ENCODE data around the gene TNNC1. TPM values are rescaled to one million over a fixed set of nuclear protein-coding genes. Genes with fewer than 3 reads are reported as not detected.
A peak's percentile ranks its signal among the peaks of the same experiment; 100 is the strongest.

The TNNC1 gene
- total RNA-seq, 2 experiments from 2014 or later = 0.57 to 3.2 TPM

DNA sequence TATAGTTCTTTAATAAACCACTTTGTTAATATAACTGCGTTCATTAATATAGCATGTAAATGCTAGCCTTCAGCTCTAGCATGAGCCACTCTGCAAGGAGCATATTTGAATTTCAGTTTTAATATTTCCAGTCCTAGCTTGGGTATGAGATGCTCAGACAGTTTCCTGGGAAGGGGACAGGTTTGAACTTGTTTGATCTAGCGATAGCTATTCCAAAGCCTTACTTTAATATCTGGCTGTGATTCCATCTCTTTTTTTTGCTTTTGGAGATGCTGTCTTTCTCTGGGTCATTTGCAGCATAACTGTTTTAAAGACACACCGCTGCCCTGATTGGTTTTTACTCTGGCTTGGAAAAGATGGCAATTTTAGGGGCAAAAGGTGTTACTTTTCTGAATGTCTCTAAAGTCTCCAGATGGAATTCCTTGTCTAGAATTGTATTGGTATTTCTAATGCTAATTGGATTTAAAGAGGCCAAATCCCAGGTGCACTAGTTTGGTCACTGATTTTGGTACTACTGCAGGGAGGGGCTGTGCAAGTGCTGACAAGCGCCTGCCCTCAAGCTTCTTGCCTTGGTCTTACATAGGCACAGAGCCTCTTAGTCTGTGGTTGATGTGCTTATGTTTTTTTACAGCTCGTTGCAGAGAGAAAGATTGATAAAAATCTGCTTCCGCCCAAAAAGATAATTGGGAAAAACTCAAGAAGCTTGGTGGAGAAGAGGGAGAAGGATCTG, 4.4 kb upstream of the TNNC1 start:
- Histone ChIP-seq H3K79me2 (ENCODE audit: insufficient read depth, low read depth, low read length) (peaks cover 13% of the 10 kb centered on the region; the same call in 1 of the 2 replicates), H3K9me3 (ENCODE audit: low read length) (no peaks in the 10 kb centered on the region), H3K9me2 (ENCODE audit: insufficient read depth, low read length) (no peaks in the 10 kb centered on the region), H4K20me1 (ENCODE audit: insufficient read depth, low read length) (no peaks in the 10 kb centered on the region), H2AFZ (ENCODE audit: low read length) (no peak overlapping the region), H3K4me1 (ENCODE audit: insufficient read depth, low read length, poor library complexity, severe bottlenecking) (peaks cover 31% of the 10 kb centered on the region), H3K36me3 (ENCODE audit: insufficient read depth, low read length) (peaks cover 53% of the 10 kb centered on the region), H3K4me3 (ENCODE audit: low read depth, low read length, poor library complexity, severe bottlenecking) (no peak overlapping the region), H3K4me2 (ENCODE audit: low read length) (no peak overlapping the region), H3K27ac (ENCODE audit: low read depth, low read length, poor library complexity, severe bottlenecking) (no peak overlapping the region)
- POLR2A ChIA-PET = interaction anchor here (0.6 to 1.7 kb wide), 3 partner anchors 10 to 133 kb away, joined by 3 to 5 read pairs (median 3); partner anchors contain the start of gene UQCC5
- CTCF ChIA-PET (ENCODE audit: unreplicated experiment) = interaction anchor here (1.0 to 1.1 kb wide), 2 partner anchors 27 to 46 kb away, joined by 3 read pairs; no protein-coding TSS in a partner anchor
- BruUV-seq (replicated peaks) = no TSS peak
- TF ChIP-seq, protein P1, sequence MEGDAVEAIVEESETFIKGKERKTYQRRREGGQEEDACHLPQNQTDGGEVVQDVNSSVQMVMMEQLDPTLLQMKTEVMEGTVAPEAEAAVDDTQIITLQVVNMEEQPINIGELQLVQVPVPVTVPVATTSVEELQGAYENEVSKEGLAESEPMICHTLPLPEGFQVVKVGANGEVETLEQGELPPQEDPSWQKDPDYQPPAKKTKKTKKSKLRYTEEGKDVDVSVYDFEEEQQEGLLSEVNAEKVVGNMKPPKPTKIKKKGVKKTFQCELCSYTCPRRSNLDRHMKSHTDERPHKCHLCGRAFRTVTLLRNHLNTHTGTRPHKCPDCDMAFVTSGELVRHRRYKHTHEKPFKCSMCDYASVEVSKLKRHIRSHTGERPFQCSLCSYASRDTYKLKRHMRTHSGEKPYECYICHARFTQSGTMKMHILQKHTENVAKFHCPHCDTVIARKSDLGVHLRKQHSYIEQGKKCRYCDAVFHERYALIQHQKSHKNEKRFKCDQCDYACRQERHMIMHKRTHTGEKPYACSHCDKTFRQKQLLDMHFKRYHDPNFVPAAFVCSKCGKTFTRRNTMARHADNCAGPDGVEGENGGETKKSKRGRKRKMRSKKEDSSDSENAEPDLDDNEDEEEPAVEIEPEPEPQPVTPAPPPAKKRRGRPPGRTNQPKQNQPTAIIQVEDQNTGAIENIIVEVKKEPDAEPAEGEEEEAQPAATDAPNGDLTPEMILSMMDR (conservative IDR thresholded peaks at IDR 0.05; ENCODE audit: low read length) = no peak
- no peak for TF ChIP-seq EZH2phosphoT487 (IDR thresholded peaks at IDR 0.05; ENCODE audit: borderline replicate concordance, low read depth, low read length)
- intact Hi-C loops (cut with micrococcal nuclease; ENCODE audit: unreplicated experiment) = loop anchor here (5.0 kb wide), 2 partner anchors 79 to 229 kb away; partner anchors contain the start of genes GNL3, PBRM1 and UQCC5
- no peak for DNase-seq (ENCODE audit: low spot score)

DNA sequence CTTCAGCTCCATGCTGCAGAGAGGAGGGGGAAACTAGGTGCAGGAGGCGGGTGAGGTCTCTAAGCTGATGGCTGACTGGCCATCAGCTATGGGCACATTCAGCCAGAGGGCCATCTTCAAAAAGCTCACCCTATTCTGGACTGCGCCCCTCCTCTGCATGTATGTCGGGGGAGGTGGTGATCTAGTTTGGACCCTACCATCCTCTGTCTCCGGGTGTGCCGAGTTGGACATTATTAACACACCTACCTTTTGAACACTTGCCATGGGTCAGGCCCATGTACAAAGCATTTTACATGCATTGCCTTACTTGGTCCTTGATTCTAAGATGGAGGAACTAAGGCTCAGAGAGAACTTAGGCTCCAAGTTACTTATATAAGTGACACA, 3.0 kb upstream of the TNNC1 start:
- peak overlapping the region; percentile 97 for H3K4me2 ChIP-seq (ENCODE audit: low read length)
- ChIA-PET CTCF (ENCODE audit: unreplicated experiment) (no interaction called here), POLR2A (interaction anchor here (1.0 to 1.7 kb wide), 2 partner anchors 11 to 24 kb away, joined by 3 to 5 read pairs; no protein-coding TSS in a partner anchor)
- H3K27ac ChIP-seq (ENCODE audit: low read depth, low read length, poor library complexity, severe bottlenecking) = no peak overlapping the region
- no peak overlapping the region for H2AFZ ChIP-seq (ENCODE audit: low read length)
- peak overlapping the region; percentile 99 for H3K4me3 ChIP-seq (ENCODE audit: low read depth, low read length, poor library complexity, severe bottlenecking)
- peaks cover 39% of the 10 kb centered on the region for H3K36me3 ChIP-seq (ENCODE audit: insufficient read depth, low read length)
- TF ChIP-seq, protein P1 (conservative IDR thresholded peaks at IDR 0.05; ENCODE audit: low read length) = no peak
- TF ChIP-seq EZH2phosphoT487 (IDR thresholded peaks at IDR 0.05; ENCODE audit: borderline replicate concordance, low read depth, low read length) = no peak
- intact Hi-C loops (cut with micrococcal nuclease; ENCODE audit: unreplicated experiment) = loop anchor here (5.0 kb wide), 2 partner anchors 81 to 231 kb away; partner anchors contain the start of genes GNL3, PBRM1 and UQCC5
- no peaks in the 10 kb centered on the region for H3K9me3 ChIP-seq (ENCODE audit: low read length)
- H4K20me1 ChIP-seq (ENCODE audit: insufficient read depth, low read length) = no peaks in the 10 kb centered on the region
- peaks cover 13% of the 10 kb centered on the region; the same call in 1 of the 2 replicates for H3K79me2 ChIP-seq (ENCODE audit: insufficient read depth, low read depth, low read length)
- peak; percentile 18 for DNase-seq (ENCODE audit: low spot score)
- no peaks in the 10 kb centered on the region for H3K9me2 ChIP-seq (ENCODE audit: insufficient read depth, low read length)
- no TSS peak for BruUV-seq (replicated peaks)
- H3K4me1 ChIP-seq (ENCODE audit: insufficient read depth, low read length, poor library complexity, severe bottlenecking) = peaks cover 31% of the 10 kb centered on the region
